Neural progenitor cell (in vitro differentiated cells): Measurements from ENCODE around the gene PACSIN2. TPM values are rescaled to one million over a fixed set of nuclear protein-coding genes. Genes with fewer than 3 reads are reported as not detected.

Source experiments
- DNase-seq: peaks from one replicate; pipeline ENCODE4 v3.0.0-alpha.2; 2016; ENCODE audit warnings: low spot score
- H2AFZ ChIP-seq: fragments of 200-600 bp; sonication (generic); replicated peaks from 2 replicates; pipeline ENCODE4 v1.6.1; 2016; ENCODE audit warnings: antibody characterized with exemption
- H3F3A ChIP-seq: fragments of 200-600 bp; sonication (generic); 2 replicates; pipeline ENCODE4 v1.6.1; 2016; ENCODE audit warnings: antibody characterized with exemption, low read depth
- H3K27ac ChIP-seq: fragments of 200-600 bp; sonication (generic); 2 replicates; pipeline ENCODE4 v1.5.1; 2016; ENCODE audit warnings: mild to moderate bottlenecking
- H3K27me3 ChIP-seq: fragments of 200-600 bp; sonication (generic); 2 replicates; pipeline ENCODE4 v1.6.1; 2016; ENCODE audit warnings: mild to moderate bottlenecking, moderate library complexity
- H3K36me3 ChIP-seq: fragments of 200-600 bp; sonication (generic); 2 replicates; pipeline ENCODE4 v1.5.1; 2016
- H3K4me1 ChIP-seq: fragments of 200-600 bp; sonication (generic); 2 replicates; pipeline ENCODE4 v1.6.1; 2016; ENCODE audit warnings: mixed run types
- H3K4me2 ChIP-seq: fragments of 200-600 bp; sonication (generic); 2 replicates; pipeline ENCODE4 v1.6.1; 2016
- H3K4me3 ChIP-seq: fragments of 200-600 bp; sonication (generic); 2 replicates; pipeline ENCODE4 v1.5.1; 2016
- H3K79me2 ChIP-seq: fragments of 200-600 bp; sonication (generic); 2 replicates; pipeline ENCODE4 v1.6.1; 2016; ENCODE audit warnings: low read depth
- H3K9ac ChIP-seq: fragments of 200-600 bp; sonication (generic); 2 replicates; pipeline ENCODE4 v1.6.1; 2016
- H3K9me3 ChIP-seq: fragments of 200-600 bp; sonication (generic); 2 replicates; pipeline ENCODE4 v1.5.1; 2016; ENCODE audit warnings: low read depth
- H4K20me1 ChIP-seq: fragments of 200-600 bp; sonication (generic); 2 replicates; pipeline ENCODE4 v1.6.1; 2016; ENCODE audit warnings: low read depth
- H3K27ac Mint-ChIP-seq: 3 replicates; pipeline ENCODE4 v1.8.0; 2021; ENCODE audit warnings: mixed read lengths
- H3K27me3 Mint-ChIP-seq: 2 replicates; pipeline ENCODE4 v1.8.0; 2022; ENCODE audit warnings: low read depth, mild to moderate bottlenecking, inconsistent platforms, moderate library complexity, mixed read lengths; ENCODE audit not compliant: insufficient read depth
- H3K36me3 Mint-ChIP-seq: 3 replicates; pipeline ENCODE4 v1.8.0; 2021; ENCODE audit warnings: mixed read lengths
- H3K4me1 Mint-ChIP-seq: 3 replicates; pipeline ENCODE4 v1.8.0; 2021; ENCODE audit warnings: mixed read lengths
- H3K4me3 Mint-ChIP-seq: 3 replicates; pipeline ENCODE4 v1.8.0; 2021; ENCODE audit warnings: mild to moderate bottlenecking, moderate library complexity, mixed read lengths
- H3K9me3 Mint-ChIP-seq: 3 replicates; pipeline ENCODE4 v1.8.0; 2020; ENCODE audit warnings: mixed read lengths
- EZH2 ChIP-seq: fragments of 200-600 bp; sonication (generic); IDR thresholded peaks from 2 replicates; pipeline ENCODE4 v1.6.1; 2017; ENCODE audit warnings: antibody characterized with exemption, mild to moderate bottlenecking, moderate library complexity
- EZH2phosphoT487 ChIP-seq: fragments of 200-600 bp; sonication (generic); IDR thresholded peaks from 2 replicates; pipeline ENCODE4 v1.6.1; 2017; ENCODE audit warnings: antibody characterized with exemption
- total RNA-seq: library from RNA; depleted of rRNA; stranded (reverse); fragments of >200 nt; gene quantifications from 2 replicates; pipeline ENCODE4 v1.2.3, GENCODE V29; 2015; ENCODE audit warnings: low replicate concordance
- TF ChIP-seq, protein P1 (sequence below): fragments of 200-600 bp; sonication (generic); IDR thresholded peaks from 2 replicates; pipeline ENCODE4 v1.5.1; 2017; ENCODE audit warnings: antibody characterized with exemption, mild to moderate bottlenecking

PACSIN2 gene
- total RNA-seq, 1 donor from 2014 or later, result 38.1 TPM

GRCh38 chr22:42885446-42885845 is 129.5 kb downstream of the PACSIN2 start:
- Histone ChIP-seq H3K27me3 (no peaks in the 10 kb centered on the region), H3K36me3 (no peaks in the 10 kb centered on the region), H3K4me1 (no peaks in the 10 kb centered on the region), H3K27ac (no peak overlapping the region), H3K4me2 (no peak overlapping the region), H3F3A (no peaks in the 10 kb centered on the region), H3K4me3 (no peak overlapping the region), H3K9me3 (no peaks in the 10 kb centered on the region), H2AFZ (no peak overlapping the region), H4K20me1 (peaks cover 5% of the 10 kb centered on the region), H3K79me2 (no peaks in the 10 kb centered on the region), H3K9ac (no peak overlapping the region)
- Mint-ChIP-seq H3K9me3 (no peaks in the 10 kb centered on the region), H3K4me1 (no peaks in the 10 kb centered on the region), H3K27me3 (no peaks in the 10 kb centered on the region), H3K36me3 (peaks cover 10% of the 10 kb centered on the region), H3K4me3 (no peak overlapping the region), H3K27ac (no peak overlapping the region)
- no peak for DNase-seq
- TF ChIP-seq EZH2 (no peak), EZH2phosphoT487 (no peak)
- TF ChIP-seq, protein P1, sequence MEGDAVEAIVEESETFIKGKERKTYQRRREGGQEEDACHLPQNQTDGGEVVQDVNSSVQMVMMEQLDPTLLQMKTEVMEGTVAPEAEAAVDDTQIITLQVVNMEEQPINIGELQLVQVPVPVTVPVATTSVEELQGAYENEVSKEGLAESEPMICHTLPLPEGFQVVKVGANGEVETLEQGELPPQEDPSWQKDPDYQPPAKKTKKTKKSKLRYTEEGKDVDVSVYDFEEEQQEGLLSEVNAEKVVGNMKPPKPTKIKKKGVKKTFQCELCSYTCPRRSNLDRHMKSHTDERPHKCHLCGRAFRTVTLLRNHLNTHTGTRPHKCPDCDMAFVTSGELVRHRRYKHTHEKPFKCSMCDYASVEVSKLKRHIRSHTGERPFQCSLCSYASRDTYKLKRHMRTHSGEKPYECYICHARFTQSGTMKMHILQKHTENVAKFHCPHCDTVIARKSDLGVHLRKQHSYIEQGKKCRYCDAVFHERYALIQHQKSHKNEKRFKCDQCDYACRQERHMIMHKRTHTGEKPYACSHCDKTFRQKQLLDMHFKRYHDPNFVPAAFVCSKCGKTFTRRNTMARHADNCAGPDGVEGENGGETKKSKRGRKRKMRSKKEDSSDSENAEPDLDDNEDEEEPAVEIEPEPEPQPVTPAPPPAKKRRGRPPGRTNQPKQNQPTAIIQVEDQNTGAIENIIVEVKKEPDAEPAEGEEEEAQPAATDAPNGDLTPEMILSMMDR, result no peak

- DNase-seq, result no peak
- H3K4me1 Mint-ChIP-seq, result peaks cover 3% of the 10 kb centered on the region
- Histone ChIP-seq H3K4me3 (no peak overlapping the region), H3K9me3 (no peaks in the 10 kb centered on the region), H4K20me1 (peaks cover 8% of the 10 kb centered on the region), H3K36me3 (no peaks in the 10 kb centered on the region), H3K4me2 (no peak overlapping the region), H3K27me3 (no peaks in the 10 kb centered on the region), H3K4me1 (no peaks in the 10 kb centered on the region), H3K27ac (no peak overlapping the region), H3K79me2 (no peaks in the 10 kb centered on the region), H3K9ac (no peak overlapping the region), H3F3A (no peaks in the 10 kb centered on the region), H2AFZ (no peak overlapping the region)
- TF ChIP-seq EZH2phosphoT487 (no peak), EZH2 (no peak)
- TF ChIP-seq, protein P1, result no peak
- no peak overlapping the region for H3K27ac Mint-ChIP-seq
- H3K27me3 Mint-ChIP-seq, result no peaks in the 10 kb centered on the region
- peaks cover 13% of the 10 kb centered on the region for H3K36me3 Mint-ChIP-seq
- H3K4me3 Mint-ChIP-seq, result no peak overlapping the region
- no peaks in the 10 kb centered on the region for H3K9me3 Mint-ChIP-seq
Observed at GRCh38 chr22:42884616-42885375, 130.2 kb downstream of the PACSIN2 start.

- Mint-ChIP-seq H3K4me1 (peaks cover 4% of the 10 kb centered on the region), H3K27ac (no peak overlapping the region), H3K9me3 (no peaks in the 10 kb centered on the region), H3K36me3 (peaks cover 10% of the 10 kb centered on the region), H3K4me3 (no peak overlapping the region), H3K27me3 (no peaks in the 10 kb centered on the region)
- H3F3A ChIP-seq, result no peaks in the 10 kb centered on the region
- no peaks in the 10 kb centered on the region for H3K4me1 ChIP-seq
- H3K9ac ChIP-seq, result no peak overlapping the region
- no peaks in the 10 kb centered on the region for H3K36me3 ChIP-seq
- H3K4me2 ChIP-seq, result no peak overlapping the region
- no peak overlapping the region for H3K4me3 ChIP-seq
- TF ChIP-seq, protein P1, result no peak
- TF ChIP-seq EZH2phosphoT487, result no peak
- no peak for TF ChIP-seq EZH2
- H3K27ac ChIP-seq, result no peak overlapping the region
- peaks cover 8% of the 10 kb centered on the region for H4K20me1 ChIP-seq
- DNase-seq, result no peak
- no peaks in the 10 kb centered on the region for H3K79me2 ChIP-seq
- no peaks in the 10 kb centered on the region for H3K9me3 ChIP-seq
- no peak overlapping the region for H2AFZ ChIP-seq
- H3K27me3 ChIP-seq, result no peaks in the 10 kb centered on the region
Observed at GRCh38 chr22:42883970-42884369, 131.0 kb downstream of the PACSIN2 start.
